IMR-90 (cell line): ENCODE measurements around the gene DDX54.

ENCODE experiments used
- CTCF ChIP-seq: conservative IDR thresholded peaks from 2 replicates; pipeline ENCODE4 v1.5.1; 2012; ENCODE audit warnings: mild to moderate bottlenecking, low read depth, low read length, improper control_type of control experiment
- POLR2A ChIP-seq: IDR thresholded peaks from 2 replicates; pipeline ENCODE4 v1.6.1; 2012; ENCODE audit warnings: mild to moderate bottlenecking, low read depth, low read length
- RAD21 ChIP-seq: IDR thresholded peaks from 2 replicates; pipeline ENCODE4 v1.6.1; 2012; ENCODE audit warnings: low read length, improper control_type of control experiment
- RFX5 ChIP-seq: IDR thresholded peaks from 2 replicates; pipeline ENCODE4 v1.8.0; 2012; ENCODE audit warnings: low read depth, mild to moderate bottlenecking, low read length, moderate library complexity
- SMC3 ChIP-seq: fragments of 150-350 bp; IDR thresholded peaks from 2 replicates; pipeline ENCODE4 v1.6.1; 2016; ENCODE audit warnings: low read depth, mild to moderate bottlenecking, antibody characterized with exemption, low read length, moderate library complexity

- TF ChIP-seq POLR2A (no peak), CTCF (no peak), RAD21 (no peak), SMC3 (no peak), RFX5 (no peak)
Measured at GRCh38 chr12:113129664-113130456, 55.4 kb downstream of the DDX54 start.
